ENCODE data around the gene LRRC27. TPM values are rescaled to one million over a fixed set of nuclear protein-coding genes. Genes with fewer than 3 reads are reported as not detected.

LRRC27 gene
- total RNA-seq, 1 donor from 2014 or later = 9.0 TPM

DNA sequence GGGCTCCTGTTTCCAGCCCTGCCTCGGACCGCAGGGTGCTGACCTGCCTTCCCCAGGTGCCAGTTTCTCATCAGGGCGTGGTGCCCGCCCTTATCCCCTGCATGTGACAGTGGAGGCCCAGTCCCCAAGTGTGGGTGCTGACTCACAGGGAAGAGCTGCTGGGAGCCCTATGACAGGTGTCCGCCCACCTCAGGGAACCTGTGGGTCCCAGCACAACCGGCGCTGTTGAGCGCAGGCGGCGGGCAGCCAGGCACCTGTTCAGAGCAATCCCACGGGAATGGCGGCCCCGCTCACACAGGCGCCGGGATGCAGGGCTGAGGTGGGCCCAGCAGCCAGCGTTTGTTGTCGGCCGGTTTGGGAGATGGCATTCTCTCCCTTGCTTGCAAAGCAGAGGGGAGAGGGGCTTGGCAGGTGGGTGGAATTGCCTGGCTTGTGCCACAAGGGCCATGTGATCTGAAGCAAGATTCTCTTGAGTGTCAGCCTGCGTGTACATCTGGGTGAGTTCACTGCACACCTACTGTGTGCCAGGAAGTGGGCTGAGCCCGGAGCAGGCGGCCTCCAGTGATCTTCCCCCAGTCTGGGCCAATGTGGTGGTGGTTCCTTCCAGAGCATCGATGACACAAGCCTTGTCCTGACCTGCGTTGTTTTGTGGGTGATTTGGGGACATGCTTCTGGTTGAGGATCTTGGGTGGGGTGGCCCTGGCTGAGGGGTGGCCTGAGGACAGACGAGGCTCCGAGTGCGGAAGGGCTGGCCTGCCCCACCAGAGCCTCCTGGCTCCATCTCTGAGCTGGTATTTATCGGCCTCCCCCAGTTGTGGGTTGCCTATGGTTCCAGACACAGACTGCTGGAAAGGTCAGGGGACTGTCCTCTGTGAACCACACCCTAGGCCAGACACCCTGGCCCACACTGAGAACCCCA, 67.4 kb downstream of the LRRC27 start:
- DNase-seq (ENCODE audit: low spot score) = no peak

DNA sequence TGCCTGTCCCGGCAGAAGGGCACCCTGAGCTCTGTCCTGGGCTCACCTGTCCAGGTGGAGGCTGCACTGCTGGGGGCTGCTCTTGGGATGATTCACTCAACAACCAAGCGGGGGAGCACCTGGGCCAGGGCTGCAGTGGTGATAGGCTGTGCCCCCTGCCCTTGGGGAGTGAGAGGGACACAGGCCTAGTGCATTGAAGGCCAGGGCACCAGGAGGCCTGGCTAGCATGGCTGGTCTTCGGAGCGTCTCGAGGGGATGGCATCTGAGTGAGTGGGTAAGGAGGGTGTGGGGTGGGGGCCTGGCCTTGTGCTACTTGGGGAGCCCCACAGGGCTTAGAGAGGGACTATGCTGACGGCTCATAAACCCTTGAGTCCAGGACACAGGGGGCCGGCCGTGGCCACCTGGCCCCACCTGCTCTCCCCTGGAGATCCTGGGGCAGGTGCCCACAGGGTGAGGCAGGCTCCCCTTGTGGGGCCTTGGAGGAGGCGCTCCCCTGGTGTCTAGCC, 68.1 kb downstream of the LRRC27 start:
- DNase-seq (ENCODE audit: low spot score) = no peak

DNA sequence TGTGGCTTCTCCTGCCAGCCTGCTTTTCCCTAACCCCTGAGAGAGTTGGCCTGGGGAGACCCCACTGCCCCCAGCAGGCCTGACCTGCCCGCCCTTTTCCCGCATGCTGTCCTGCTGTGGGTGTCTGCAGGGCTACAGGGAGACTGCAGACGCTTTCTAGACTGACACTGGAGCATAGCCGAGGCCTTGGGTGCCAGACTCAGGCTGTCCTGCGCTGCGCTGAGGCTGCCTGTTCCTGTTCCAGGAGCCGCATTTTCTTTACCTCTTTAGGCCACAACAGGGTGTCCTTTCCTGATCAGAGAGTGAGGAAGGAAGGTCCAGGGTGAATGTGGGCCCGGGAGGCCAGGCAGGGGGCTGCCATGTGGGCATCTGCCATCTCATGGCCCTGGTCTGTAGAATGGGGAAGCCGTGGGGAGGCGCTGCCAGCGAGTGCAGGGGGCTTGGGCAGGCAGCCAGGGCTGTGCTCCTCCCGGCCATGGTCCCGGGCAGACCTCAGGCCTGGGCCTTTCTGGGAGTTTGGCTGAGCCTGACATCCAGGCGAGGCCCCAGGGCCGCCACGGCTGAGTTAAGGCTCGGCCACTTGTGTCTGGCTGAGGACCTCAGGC, 68.7 kb downstream of the LRRC27 start:
- no peak for DNase-seq (ENCODE audit: low spot score)

DNA sequence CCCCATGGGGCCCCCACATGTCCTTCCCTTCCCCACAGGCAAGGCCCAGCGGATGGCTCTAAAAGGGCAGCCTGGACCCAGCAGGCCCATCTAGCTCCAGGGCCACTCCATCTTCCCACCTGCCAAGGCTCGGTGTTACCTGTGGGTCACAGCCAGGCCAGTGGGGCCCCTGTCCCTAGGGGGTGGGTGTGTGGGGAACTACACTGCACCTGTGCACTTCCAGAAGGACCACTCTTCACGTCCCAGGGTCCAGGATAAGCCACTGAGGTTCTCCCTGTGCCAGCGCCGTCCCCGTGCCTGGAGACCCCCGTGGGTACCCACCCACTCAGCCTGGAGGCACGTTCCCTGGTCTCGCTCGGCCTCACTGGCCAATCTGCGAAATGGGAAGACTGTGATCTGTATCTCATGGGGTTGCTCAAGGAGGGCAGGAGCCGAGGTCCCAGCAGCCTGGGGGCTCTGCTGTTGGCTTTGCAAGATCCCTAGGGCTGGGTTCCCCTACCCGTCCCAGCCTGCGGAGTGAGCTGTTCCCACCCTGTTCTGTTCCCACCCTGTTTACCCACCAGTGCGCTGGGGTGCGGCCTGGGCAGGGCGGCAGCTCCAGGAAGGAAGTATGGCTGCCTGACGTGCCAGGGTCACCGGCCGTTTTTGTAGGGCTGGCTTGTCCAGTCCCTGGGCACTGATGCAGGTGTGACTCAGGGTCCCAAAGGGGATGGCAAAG, 69.6 kb downstream of the LRRC27 start:
- DNase-seq (ENCODE audit: low spot score) = no peak

DNA sequence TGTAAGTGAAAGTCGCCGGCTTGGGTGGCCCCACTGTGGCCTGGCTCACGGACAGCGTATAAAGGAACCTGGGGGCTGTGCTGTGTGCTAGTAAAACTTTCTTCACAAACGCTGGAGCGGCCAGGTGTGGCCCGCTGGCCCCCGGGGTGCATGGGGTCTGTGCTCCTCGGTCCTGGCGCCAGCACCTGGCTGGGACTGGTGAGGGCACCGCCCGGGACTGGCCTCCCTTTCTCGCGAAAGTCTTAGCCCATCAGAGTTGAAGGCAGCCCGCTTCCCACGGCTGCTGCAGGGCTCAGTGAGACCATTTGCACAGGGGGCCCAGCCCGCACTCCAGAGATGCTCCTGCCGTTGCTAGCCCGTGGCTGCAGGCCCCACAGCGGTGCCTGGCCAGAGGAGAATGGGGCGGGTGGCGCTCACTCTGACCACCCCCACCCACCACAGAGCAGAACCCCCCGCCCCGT, 70.8 kb downstream of the LRRC27 start:
- no peak for DNase-seq (ENCODE audit: low spot score)

DNA sequence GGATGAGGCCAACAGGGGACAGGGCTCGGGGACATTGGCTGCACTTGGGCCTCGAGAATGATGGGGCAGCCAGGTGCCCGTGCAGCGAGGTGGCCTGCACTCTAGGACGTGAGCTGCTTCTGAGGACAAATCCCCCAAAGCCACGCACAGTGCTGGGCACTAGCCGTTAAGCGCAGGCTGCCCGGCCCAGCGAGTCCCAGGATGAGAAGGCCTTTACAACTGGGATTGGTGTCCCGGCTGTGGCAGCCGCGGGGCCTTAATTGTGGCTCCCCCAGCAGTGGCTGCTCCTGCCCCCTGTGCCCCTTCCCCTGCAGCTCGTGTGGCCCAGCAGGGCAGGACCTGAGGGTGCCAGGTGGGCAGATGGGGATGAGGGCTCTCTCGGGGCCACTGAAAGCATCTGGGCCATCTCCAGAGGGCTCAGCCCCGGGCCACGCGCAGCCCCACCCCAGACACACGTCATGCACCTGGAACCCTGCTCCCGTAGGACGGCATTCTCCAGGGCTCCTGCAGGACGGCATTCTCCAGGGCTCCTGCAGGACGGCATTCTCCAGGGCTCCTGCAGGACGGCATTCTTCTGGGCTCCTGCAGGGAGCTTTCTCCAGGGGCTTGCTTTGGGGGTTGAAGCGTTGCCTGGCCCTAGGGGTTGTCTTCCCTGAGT, 71.6 kb downstream of the LRRC27 start:
- no peak for DNase-seq (ENCODE audit: low spot score)

DNA sequence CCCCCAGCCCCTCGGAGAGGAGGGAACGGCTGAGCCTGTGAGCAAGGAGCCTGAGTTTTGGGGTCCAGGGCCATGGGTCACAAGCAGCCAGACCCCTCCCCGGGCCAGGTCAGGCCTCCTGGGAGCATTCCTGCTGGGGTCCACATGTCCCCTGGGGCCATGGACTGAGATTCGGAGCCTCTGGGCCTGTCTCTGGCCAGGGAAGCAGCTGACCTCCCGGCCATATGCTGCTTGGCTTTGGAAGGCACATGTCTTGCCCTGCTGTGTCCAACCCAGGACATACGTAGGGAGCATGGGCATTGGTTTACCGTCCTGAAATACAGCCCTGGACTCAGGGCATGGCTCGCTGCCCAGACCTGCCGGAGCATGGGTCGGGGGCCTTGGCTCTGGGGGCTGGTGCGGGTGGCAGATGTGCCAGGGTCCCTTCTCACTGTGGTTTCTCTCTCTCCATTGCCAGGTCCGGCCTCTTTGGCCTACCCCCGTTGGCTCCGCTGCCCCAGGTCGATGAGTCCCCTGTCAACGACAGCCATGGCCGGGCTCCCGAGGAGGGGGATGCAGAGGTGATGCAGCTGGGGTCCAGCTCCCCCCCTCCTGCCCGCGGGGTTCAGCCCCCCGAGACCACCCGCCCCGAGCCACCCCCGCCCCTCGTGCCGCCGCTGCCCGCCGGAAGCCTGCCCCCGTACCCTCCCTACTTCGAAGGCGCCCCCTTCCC, 72.3 kb downstream of the LRRC27 start:
- DNase-seq (ENCODE audit: low spot score) = no peak

DNA sequence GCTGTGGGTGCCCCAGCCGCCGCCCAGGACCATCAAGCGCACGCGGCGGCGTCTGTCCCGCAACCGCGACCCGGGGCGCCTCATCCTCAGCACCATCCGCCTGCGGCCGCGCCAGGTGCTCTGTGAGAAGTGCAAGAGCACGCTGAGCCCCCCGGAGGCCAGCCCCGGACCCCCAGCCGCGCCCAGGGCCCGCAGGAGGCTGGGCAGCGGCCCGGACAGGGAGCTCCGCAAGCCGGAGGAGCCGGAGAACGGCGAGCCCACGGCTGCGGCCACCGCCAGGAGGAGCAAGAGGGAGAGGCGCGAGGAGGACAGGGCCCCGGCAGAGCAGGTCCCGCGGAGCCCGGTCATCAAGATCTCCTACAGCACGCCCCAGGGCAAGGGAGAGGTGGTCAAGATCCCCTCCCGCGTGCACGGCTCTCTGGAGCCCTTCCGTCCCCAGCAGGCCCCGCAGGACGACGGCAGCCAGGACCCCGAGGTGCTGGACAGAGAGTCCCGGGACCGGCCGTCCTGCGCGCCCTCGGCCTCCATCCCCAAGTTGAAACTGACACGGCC, 73.0 kb downstream of the LRRC27 start:
- DNase-seq (ENCODE audit: low spot score) = no peak

DNA sequence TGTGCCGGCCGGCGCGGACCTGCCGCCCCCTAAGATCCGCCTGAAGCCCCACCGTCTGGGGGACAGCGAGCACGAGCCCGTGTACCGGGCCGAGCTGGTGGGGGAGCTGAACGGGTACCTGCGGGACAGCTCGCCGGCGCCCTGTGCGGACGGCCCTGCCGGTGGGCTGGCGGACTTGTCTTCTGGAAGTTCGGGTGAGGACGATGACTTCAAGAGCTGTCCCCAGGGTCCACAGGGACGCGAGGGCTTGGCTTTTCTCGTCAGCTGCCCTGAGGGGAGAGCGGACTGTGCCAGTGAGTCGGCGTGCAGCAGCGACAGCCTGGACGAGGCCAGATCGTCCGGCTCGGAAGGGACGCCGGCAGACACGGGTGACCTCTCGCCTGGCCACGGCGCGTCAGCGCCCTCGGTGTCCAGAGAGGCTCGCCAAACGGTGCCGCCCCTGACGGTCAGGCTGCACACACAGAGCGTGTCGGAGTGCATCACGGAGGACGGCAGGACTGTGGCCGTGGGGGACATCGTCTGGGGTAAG, 73.5 kb downstream of the LRRC27 start:
- no peak for DNase-seq (ENCODE audit: low spot score)

DNA sequence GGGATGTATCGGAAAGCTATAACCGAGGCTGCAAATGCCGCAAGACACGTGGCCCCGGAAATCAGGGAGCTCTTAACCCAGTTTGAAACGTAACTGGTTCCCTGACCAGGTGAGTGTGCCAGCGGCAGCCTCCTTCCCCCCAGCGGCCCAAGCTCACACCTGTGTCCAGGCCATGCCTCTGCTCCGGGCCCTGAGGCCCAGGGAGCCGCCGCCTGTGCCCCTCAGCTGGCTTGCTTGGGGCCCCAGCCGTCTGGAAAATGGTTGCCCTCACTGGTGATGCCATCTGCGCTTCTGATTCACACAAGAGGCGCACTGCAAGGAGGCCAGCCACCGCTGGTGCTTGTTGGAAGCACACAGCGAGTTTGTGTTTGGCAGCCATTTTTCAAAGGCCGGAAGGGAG, 74.2 kb downstream of the LRRC27 start:
- DNase-seq (ENCODE audit: low spot score) = no peak

DNA sequence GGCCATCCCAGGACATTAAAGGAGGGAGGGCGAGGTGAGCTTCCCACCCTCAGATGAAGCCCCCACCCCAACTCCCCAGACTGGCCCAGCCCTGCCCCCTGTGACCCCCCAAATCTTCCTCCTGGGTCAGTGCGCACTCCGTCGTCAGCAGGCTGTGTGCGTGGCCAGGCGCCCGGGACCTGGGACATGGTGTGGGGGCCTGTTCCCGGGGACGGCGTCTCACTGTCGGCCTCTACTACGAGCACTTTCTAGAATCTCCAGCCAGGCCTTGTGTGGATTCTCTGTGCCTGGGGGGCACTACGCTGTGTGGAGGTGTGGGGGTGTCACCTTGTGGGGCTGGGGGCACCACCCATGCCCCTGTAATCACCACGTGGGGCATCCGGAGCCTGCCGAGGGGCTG, 74.8 kb downstream of the LRRC27 start:
- DNase-seq (ENCODE audit: low spot score) = no peak

DNA sequence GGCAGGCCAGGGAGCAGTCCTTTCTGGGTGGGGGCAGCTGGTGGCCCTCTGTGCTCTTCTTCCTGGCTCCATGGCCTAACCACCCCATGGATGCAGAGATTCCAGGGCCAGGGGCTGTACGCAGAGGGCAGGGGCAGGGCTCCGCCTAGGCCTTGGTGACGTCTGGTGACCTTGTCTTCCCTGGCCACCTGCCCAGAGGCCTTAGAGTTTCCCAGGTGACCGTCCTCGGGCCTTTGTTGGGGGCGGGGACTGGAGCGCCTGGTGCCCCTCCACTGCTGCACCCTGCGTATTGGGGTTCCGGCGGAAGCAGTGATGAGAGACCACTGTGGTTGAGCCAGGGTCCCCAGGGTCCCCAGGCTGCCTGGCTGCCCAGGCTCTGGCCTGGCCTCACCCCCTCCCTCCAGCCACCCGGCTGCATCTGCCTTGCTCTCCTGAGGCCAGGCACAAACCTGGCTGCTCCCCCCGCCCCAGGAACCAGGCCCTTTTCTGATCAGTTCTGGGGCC, 75.3 kb downstream of the LRRC27 start:
- no peak for DNase-seq (ENCODE audit: low spot score)

DNA sequence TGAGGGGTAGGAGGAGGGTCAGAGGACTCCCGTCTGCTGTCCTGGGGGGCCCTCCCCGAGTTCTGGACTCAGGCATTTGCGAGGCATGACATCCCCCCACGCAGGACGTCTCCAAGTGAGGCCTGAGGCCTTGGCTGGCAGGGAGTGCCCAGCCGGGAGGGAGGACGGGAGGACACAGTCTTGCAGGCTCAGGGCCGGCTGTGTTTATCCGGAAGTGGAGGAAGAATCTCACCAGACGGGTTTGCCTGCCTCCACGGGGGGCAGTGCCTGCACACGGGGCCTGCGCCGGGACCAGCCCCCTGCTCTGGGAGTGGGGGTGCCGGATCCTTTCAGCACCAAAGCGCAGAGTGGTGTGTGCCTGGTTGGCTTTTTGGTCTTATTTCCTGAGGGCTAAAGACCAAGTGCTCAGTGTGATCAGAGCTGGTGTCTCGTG, 75.9 kb downstream of the LRRC27 start:
- DNase-seq (ENCODE audit: low spot score) = no peak

DNA sequence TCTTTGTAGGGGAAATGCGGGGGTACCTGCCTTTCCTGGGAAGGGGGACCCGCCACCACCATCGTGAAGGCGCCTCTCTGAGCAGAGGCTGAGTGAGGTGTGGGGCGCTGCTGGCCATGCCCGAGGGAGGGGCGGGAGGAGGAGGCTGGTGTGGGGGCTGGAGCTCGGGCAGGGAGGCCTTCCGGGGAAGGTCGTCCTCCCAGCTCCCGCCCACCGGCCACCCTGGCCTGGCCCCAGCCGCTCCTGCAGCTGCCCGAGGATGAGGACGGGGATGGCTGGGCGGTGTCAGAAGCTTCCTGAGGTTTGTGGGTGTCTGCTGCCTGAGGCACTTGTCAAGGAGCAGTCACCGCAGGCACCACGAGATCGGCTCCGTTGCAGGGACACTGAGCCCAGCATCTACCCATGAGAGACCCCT, 76.4 kb downstream of the LRRC27 start:
- no peak for DNase-seq (ENCODE audit: low spot score)

DNA sequence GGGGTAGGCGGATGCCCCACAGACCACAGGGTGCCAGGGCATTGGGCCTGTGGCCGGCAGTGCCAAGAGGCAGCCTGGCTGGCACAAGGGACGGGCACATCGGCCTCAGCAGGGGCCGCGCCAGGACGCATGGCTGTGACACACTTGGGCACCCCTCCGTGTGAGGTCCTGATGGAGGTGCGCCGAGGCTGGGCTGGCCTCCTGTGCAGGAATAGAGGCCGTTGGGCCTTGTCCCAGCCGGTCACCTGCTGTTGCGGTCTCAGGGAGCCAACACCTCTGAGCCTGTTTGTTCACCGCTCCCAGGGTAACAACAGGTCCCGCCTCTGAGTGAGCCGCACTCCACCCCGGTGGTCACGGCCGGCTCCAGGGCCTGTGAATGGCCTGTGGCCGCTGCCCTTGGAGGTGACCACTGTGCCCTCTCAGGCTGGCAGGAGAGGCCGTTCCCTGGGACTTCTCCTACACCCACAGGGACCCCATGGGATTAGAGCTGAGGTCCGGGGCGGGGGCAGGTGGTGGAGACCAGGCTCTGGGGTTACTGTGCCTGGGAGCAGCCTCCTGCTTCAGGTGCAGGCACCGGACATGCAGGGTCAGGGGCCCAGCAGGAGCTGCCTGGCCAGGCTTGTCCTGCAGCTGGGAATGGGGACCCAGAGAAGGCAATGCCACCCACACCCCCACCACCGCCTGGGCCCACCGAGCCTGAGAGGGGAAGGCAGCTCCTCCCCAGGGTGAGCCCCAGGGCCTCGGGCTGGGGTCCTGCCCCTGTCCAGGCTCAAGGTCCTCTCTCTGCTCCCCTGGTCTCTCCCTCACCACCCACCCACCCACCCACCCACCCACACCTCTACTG, 77.1 kb downstream of the LRRC27 start:
- no peak for DNase-seq (ENCODE audit: low spot score)

DNA sequence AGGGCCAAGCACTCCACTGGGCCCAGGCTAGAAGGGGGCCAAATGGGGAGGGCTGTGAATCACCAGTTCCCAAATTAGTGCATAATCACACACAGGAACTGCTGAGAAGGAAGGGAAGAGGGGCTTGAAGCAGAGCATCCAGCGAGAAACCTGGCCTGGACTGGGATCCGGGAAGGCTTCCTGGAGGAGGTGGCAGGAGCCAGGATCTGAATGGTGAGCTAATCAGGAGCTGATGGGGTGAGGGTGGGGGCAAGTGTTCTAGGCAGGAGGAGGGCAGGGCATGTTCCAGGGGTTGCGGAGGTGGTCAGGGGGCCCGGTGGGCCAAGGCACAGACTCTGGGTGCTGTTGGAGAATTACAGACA, 77.7 kb downstream of the LRRC27 start:
- DNase-seq (ENCODE audit: low spot score) = no peak

DNA sequence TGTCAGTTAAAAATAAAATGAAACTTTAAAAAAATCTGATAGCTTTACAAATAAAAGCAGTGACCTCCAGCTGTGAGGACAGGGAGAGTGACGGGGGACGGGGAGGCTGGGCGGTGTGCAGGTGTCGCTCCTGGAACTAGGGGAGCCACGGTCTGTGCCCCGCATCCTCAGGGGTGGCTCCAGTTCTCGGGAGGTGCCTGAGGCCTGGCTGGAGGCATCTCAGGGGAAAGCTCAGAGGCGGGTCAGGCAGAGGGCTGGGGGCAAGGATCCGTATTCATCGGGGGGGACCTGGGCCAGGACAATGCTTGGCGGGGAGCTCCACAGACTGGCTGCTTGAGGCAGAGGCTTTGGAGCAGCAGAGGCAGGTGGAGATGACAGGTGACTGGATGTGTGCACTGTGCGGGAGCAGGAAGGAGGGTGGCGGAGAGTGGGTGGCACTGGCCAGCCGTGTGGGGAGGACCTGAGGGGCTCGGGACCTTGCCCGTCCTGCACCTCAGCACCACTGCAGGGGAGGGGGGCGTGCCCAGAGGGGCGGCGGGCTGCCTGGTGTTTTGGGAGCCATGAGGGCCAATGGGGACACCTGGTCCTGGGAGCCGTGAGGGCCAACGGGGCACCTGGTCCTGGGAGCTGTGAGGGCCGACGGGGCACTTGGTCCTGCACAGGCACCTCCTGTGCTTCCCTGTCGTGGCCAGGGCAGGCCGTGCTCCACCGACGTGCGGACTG, 78.2 kb downstream of the LRRC27 start:
- no peak for DNase-seq (ENCODE audit: low spot score)

Measured in mesenteric fat pad (tissue), 1 donor.